Activated CD8-positive, alpha-beta T cell treated with anti-CD3 and anti-CD28 coated beads for 36 hours (primary cell): ENCODE measurements around the gene EID2. TPM values are rescaled to one million over a fixed set of nuclear protein-coding genes. Genes with fewer than 3 reads are reported as not detected.

Source experiments
- ATAC-seq: fragments of 200-7000 bp; cut with Tn5 transposase; one replicate; pipeline ENCODE4 v1.10.0; 2021; ENCODE audit warnings: mild to moderate bottlenecking, moderate library complexity
- CTCF ChIA-PET: fragments of 350-600 bp; sonication (Branson Sonifier 250); formaldehyde crosslinking; loops from one replicate; lab custom pipeline; 2021; ENCODE audit warnings: antibody characterized with exemption; lab: Charles Lee
- POLR2A ChIA-PET: fragments of 350-600 bp; sonication (Branson Sonifier 250); formaldehyde crosslinking; loops from one replicate; lab custom pipeline; 2021; ENCODE audit warnings: antibody characterized with exemption; lab: Charles Lee
- DNase-seq: peaks from one replicate; pipeline ENCODE4 v3.0.0-alpha.2; 2020
- H3K27ac Mint-ChIP-seq: one replicate; pipeline ENCODE4 v1.8.0; 2021; ENCODE audit warnings: mild to moderate bottlenecking, mixed read lengths
- H3K27me3 Mint-ChIP-seq: one replicate; pipeline ENCODE4 v1.8.0; 2021; ENCODE audit warnings: mixed read lengths
- H3K36me3 Mint-ChIP-seq: one replicate; pipeline ENCODE4 v1.8.0; 2021; ENCODE audit warnings: low read depth, mixed read lengths
- H3K4me1 Mint-ChIP-seq: one replicate; pipeline ENCODE4 v1.8.0; 2021; ENCODE audit warnings: low read depth, mixed read lengths
- H3K4me3 Mint-ChIP-seq: one replicate; pipeline ENCODE4 v1.8.0; 2021; ENCODE audit warnings: mild to moderate bottlenecking, moderate library complexity, mixed read lengths
- H3K9me3 Mint-ChIP-seq: one replicate; pipeline ENCODE4 v1.8.0; 2021; ENCODE audit warnings: mixed read lengths
- intact Hi-C: fragments of 100-400 bp; cut with micrococcal nuclease; formaldehyde crosslinking; loops from one replicate; pipeline ENCODE4 v1.10.0; 2022
- total RNA-seq, 2 experiments: library from RNA; stranded (reverse); gene quantifications; one replicate each; pipeline ENCODE4 v1.2.3, GENCODE V29; 2021
- TF ChIP-seq, protein P1 (sequence below): fragments of 200-600 bp; IDR thresholded peaks from one replicate; pipeline ENCODE4 v1.8.0; 2022; ENCODE audit warnings: antibody characterized with exemption, mild to moderate bottlenecking

EID2 gene
- total RNA-seq, 2 experiments from 2014 or later: 11.1 to 11.7 TPM

DNA sequence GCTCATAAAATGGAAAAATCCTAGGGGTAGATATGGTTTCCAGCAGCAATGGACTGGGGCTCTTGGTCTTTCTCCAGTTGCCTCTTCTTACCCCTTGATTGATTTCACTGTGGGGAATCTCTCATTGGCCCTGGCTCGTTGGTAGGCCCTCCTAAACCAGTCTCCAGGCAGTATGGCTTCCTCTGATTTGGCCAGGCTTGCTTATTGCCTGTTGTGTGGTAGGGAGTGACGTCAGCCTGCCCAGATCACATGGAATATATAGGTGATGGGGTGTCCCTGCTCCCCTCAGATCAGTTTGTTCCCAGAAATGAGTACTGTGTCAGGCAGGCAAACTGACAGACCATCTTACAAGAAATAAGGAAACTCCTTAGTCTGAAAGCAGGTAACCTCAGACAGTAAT, 30.7 kb downstream of the EID2 start:
- ChIA-PET CTCF (interaction anchor here (0.6 kb wide), 1 partner anchor 12 kb away, joined by 3 read pairs; no protein-coding TSS in a partner anchor), POLR2A (interaction anchor here (0.7 to 1.5 kb wide), 2 partner anchors 74 to 111 kb away, joined by 3 read pairs; partner anchors contain the start of gene RPS16)
- peaks cover 4% of the 10 kb centered on the region for H3K9me3 Mint-ChIP-seq
- H3K4me3 Mint-ChIP-seq: no peak overlapping the region
- H3K36me3 Mint-ChIP-seq: peaks cover 2% of the 10 kb centered on the region
- H3K4me1 Mint-ChIP-seq: peaks cover 15% of the 10 kb centered on the region
- no peak overlapping the region for H3K27ac Mint-ChIP-seq
- intact Hi-C loops: no loop called here
- no peak for ATAC-seq
- DNase-seq: no peak
- H3K27me3 Mint-ChIP-seq: peaks cover 50% of the 10 kb centered on the region
- TF ChIP-seq, protein P1, sequence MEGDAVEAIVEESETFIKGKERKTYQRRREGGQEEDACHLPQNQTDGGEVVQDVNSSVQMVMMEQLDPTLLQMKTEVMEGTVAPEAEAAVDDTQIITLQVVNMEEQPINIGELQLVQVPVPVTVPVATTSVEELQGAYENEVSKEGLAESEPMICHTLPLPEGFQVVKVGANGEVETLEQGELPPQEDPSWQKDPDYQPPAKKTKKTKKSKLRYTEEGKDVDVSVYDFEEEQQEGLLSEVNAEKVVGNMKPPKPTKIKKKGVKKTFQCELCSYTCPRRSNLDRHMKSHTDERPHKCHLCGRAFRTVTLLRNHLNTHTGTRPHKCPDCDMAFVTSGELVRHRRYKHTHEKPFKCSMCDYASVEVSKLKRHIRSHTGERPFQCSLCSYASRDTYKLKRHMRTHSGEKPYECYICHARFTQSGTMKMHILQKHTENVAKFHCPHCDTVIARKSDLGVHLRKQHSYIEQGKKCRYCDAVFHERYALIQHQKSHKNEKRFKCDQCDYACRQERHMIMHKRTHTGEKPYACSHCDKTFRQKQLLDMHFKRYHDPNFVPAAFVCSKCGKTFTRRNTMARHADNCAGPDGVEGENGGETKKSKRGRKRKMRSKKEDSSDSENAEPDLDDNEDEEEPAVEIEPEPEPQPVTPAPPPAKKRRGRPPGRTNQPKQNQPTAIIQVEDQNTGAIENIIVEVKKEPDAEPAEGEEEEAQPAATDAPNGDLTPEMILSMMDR: no peak

DNA sequence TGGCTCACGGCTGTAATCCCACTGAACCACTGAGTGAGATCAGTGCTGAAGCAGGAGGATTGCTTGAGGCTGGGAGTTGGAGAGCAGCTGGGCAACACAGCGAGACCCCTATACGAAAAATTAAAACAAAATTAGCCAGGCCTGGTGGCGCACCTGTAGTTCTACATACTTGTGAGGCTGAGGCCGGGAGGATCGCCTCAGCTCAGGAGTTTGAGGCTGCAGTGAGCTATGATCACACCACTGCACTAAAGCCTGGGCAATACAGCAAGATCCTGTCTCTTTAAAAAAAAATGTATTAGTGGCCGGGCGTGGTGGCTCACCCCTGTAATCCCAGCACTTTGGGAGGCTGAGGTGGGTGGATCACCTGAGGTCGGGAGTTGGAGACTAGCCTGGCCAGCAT, 31.3 kb downstream of the EID2 start:
- no peak for DNase-seq
- peaks cover 51% of the 10 kb centered on the region for H3K27me3 Mint-ChIP-seq

DNA sequence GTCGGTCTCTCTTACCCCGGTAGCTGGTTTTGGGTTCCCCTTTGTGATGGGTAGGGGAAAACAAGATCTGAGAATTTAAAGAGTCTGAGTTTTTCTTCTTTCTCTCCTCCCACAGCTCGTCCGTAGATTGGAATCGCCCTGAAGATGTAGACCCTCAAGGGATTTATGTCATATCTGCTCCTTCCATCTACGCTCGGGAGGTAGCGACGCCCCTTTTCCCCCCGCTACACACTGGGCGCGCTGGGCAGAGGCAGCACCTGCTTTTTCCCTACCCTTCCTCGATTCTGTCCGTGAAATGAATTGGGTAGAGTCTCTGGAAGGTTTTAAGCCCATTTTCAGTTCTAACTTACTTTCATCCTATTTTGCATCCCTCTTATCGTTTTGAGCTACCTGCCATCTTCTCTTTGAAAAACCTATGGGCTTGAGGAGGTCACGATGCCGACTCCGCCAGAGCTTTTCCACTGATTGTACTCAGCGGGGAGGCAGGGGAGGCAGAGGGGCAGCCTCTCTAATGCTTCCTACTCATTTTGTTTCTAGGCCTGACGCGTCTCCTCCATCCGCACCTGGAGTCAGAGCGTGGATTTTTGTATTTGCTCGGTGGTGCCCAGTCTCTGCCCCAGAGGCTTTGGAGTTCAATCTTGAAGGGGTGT, 32.1 kb downstream of the EID2 start:
- Mint-ChIP-seq H3K27ac (no peak overlapping the region), H3K27me3 (peaks cover 53% of the 10 kb centered on the region), H3K4me3 (peak overlapping the region; percentile 80), H3K4me1 (peaks cover 22% of the 10 kb centered on the region), H3K9me3 (peaks cover 4% of the 10 kb centered on the region), H3K36me3 (peaks cover 2% of the 10 kb centered on the region)
- CTCF ChIA-PET: no interaction called here
- ATAC-seq (no peak), DNase-seq (no peak)
- POLR2A ChIA-PET: interaction anchor here (1.2 to 1.5 kb wide), 2 partner anchors 21 to 36 kb away, joined by 3 to 4 read pairs; no protein-coding TSS in a partner anchor
- TF ChIP-seq, protein P1: no peak
- intact Hi-C loops: no loop called here

More for the DNA sequence above, 31.3 kb downstream of the EID2 start:
- ATAC-seq: no peak
- CTCF ChIA-PET: interaction anchor here (0.6 kb wide), 1 partner anchor 11 kb away, joined by 3 read pairs; no protein-coding TSS in a partner anchor
- Mint-ChIP-seq H3K27ac (no peak overlapping the region), H3K9me3 (peaks cover 4% of the 10 kb centered on the region), H3K4me1 (peaks cover 15% of the 10 kb centered on the region), H3K36me3 (peaks cover 2% of the 10 kb centered on the region), H3K4me3 (no peak overlapping the region)
- TF ChIP-seq, protein P1: no peak
- intact Hi-C loops: no loop called here
- POLR2A ChIA-PET: interaction anchor here (0.7 to 1.5 kb wide), 2 partner anchors 73 to 111 kb away, joined by 3 read pairs; partner anchors contain the start of gene RPS16

DNA sequence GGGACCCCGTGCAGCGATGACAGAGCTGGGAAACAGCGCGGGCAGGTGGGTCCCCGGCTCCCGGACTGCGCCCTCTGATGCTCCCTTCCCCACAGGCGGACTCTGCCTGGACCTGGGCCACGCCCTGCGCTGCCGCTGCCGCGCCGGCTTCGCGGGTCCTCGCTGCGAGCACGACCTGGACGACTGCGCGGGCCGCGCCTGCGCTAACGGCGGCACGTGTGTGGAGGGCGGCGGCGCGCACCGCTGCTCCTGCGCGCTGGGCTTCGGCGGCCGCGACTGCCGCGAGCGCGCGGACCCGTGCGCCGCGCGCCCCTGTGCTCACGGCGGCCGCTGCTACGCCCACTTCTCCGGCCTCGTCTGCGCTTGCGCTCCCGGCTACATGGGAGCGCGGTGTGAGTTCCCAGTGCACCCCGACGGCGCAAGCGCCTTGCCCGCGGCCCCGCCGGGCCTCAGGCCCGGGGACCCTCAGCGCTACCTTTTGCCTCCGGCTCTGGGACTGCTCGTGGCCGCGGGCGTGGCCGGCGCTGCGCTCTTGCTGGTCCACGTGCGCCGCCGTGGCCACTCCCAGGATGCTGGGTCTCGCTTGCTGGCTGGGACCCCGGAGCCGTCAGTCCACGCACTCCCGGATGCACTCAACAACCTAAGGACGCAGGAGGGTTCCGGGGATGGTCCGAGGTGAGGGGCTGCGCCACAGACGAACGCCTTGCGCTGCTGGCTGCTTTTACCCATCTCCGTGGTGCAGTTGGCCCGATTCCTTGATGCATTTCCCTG, 32.8 kb downstream of the EID2 start:
- CTCF ChIA-PET: no interaction called here
- Mint-ChIP-seq H3K9me3 (peaks cover 4% of the 10 kb centered on the region), H3K4me3 (peak overlapping the region; percentile 80), H3K27ac (no peak overlapping the region), H3K27me3 (peaks cover 50% of the 10 kb centered on the region), H3K4me1 (peaks cover 22% of the 10 kb centered on the region), H3K36me3 (peaks cover 2% of the 10 kb centered on the region)
- DNase-seq (peak; percentile 74), ATAC-seq (peak; percentile 81)
- intact Hi-C loops: no loop called here
- TF ChIP-seq, protein P1: no peak
- POLR2A ChIA-PET: interaction anchor here (1.2 to 1.5 kb wide), 2 partner anchors 21 to 36 kb away, joined by 3 to 4 read pairs; no protein-coding TSS in a partner anchor
